ENCODE data around the gene MAGEA12. TPM values are rescaled to one million over a fixed set of nuclear protein-coding genes. Genes with fewer than 3 reads are reported as not detected.
"Not testable (repeated sequence)": the region's sequence is repeated elsewhere in the genome, so short reads cannot be mapped to it uniquely, and the experiment has no call there.

Gene MAGEA12
- total and polyA plus RNA-seq, 9 of the 15 experiments (the other 6 are each of a cell fraction or from before 2014, with no cell fraction given), result 53.4 to 101 (median 80.4) TPM

GRCh38 chrX:152709173-152709572 is 24.4 kb upstream of the MAGEA12 start, which contains the start of gene CSAG2:
Gene CSAG2, minus strand, starts transcription at chrX:152709273. Its CDS starts 161 bp downstream, at chrX:152709112.
- DNase-seq (ENCODE audit: extremely low read depth in 1 of 4, low spot score in 3 of 4); H3K27ac ChIP-seq (ENCODE audit: extremely low read depth, low read depth, low read length); H4K20me1 ChIP-seq (replicated peaks; ENCODE audit: control insufficient read depth, insufficient read depth, low read length); BruUV-seq (replicated peaks); H3K4me1 ChIP-seq (replicated peaks in 1 of 2; ENCODE audit: control insufficient read depth in 2 of 2, insufficient read depth in 2 of 2, low read length in 2 of 2); H3K4me2 ChIP-seq (ENCODE audit: insufficient read depth, low read length); H3K36me3 ChIP-seq (ENCODE audit: control insufficient read depth, insufficient read depth, low read length); CTCF ChIA-PET (ENCODE audit: low intra/inter-chr PET ratio); intact Hi-C loops (cut with micrococcal nuclease); H3K9me1 ChIP-seq (ENCODE audit: control insufficient read depth, insufficient read depth, low read length); H3K9ac ChIP-seq (ENCODE audit: insufficient read depth in 1 of 2, low read depth in 2 of 2, low read length in 2 of 2); H2AFZ ChIP-seq (ENCODE audit: low read depth, low read length); POLR2A ChIA-PET; FAIRE-seq; H3K4me3 ChIP-seq; H3K9me3 ChIP-seq (replicated peaks; ENCODE audit: control insufficient read depth, insufficient read depth, low read depth, low read length); ATAC-seq; in situ Hi-C loops (cut with MboI); H3K79me2 ChIP-seq (ENCODE audit: control insufficient read depth, insufficient read depth, low read length); H3K27me3 ChIP-seq (ENCODE audit: control insufficient read depth in 2 of 2, insufficient read depth in 2 of 2, low read length in 2 of 2): not testable (repeated sequence)
- WGBS (ENCODE audit: insufficient coverage, low coverage, missing lambda C conversion rate), result no CpG with 5 or more reads among the region's 2 CpGs

GRCh38 chrX:152713195-152713594 is 20.4 kb upstream of the MAGEA12 start:
- intact Hi-C loops (cut with micrococcal nuclease); H3K9ac ChIP-seq (ENCODE audit: insufficient read depth in 1 of 2, low read depth in 2 of 2, low read length in 2 of 2); FAIRE-seq; H3K4me3 ChIP-seq; BruUV-seq (replicated peaks); H3K4me1 ChIP-seq (replicated peaks in 1 of 2; ENCODE audit: control insufficient read depth in 2 of 2, insufficient read depth in 2 of 2, low read length in 2 of 2); H3K27ac ChIP-seq (ENCODE audit: extremely low read depth, low read depth, low read length); H3K9me1 ChIP-seq (ENCODE audit: control insufficient read depth, insufficient read depth, low read length); CTCF ChIA-PET (ENCODE audit: low intra/inter-chr PET ratio); DNase-seq (ENCODE audit: extremely low read depth in 1 of 4, low spot score in 3 of 4); in situ Hi-C loops (cut with MboI); H3K4me2 ChIP-seq (ENCODE audit: insufficient read depth, low read length); H4K20me1 ChIP-seq (replicated peaks; ENCODE audit: control insufficient read depth, insufficient read depth, low read length); H3K36me3 ChIP-seq (ENCODE audit: control insufficient read depth, insufficient read depth, low read length); POLR2A ChIA-PET; H3K27me3 ChIP-seq (ENCODE audit: control insufficient read depth in 2 of 2, insufficient read depth in 2 of 2, low read length in 2 of 2); H2AFZ ChIP-seq (ENCODE audit: low read depth, low read length); H3K79me2 ChIP-seq (ENCODE audit: control insufficient read depth, insufficient read depth, low read length); H3K9me3 ChIP-seq (replicated peaks; ENCODE audit: control insufficient read depth, insufficient read depth, low read depth, low read length): not testable (repeated sequence)
- ATAC-seq, result peak; percentile 41; the same call in 2 of the 3 replicates
- no CpG with 5 or more reads among the region's 5 CpGs for WGBS (ENCODE audit: insufficient coverage, low coverage, missing lambda C conversion rate)

- H3K9me1 ChIP-seq (ENCODE audit: control insufficient read depth, insufficient read depth, low read length); H3K36me3 ChIP-seq (ENCODE audit: control insufficient read depth, insufficient read depth, low read length); H3K4me1 ChIP-seq (replicated peaks in 1 of 2; ENCODE audit: control insufficient read depth in 2 of 2, insufficient read depth in 2 of 2, low read length in 2 of 2); H3K9me3 ChIP-seq (replicated peaks; ENCODE audit: control insufficient read depth, insufficient read depth, low read depth, low read length); H3K9ac ChIP-seq (ENCODE audit: insufficient read depth in 1 of 2, low read depth in 2 of 2, low read length in 2 of 2); H3K27me3 ChIP-seq (ENCODE audit: control insufficient read depth in 2 of 2, insufficient read depth in 2 of 2, low read length in 2 of 2); H3K4me3 ChIP-seq; POLR2A ChIA-PET; in situ Hi-C loops (cut with MboI); H2AFZ ChIP-seq (ENCODE audit: low read depth, low read length); H3K4me2 ChIP-seq (ENCODE audit: insufficient read depth, low read length); H3K79me2 ChIP-seq (ENCODE audit: control insufficient read depth, insufficient read depth, low read length); intact Hi-C loops (cut with micrococcal nuclease); DNase-seq (ENCODE audit: extremely low read depth in 1 of 4, low spot score in 3 of 4); H3K27ac ChIP-seq (ENCODE audit: extremely low read depth, low read depth, low read length); H4K20me1 ChIP-seq (replicated peaks; ENCODE audit: control insufficient read depth, insufficient read depth, low read length); CTCF ChIA-PET (ENCODE audit: low intra/inter-chr PET ratio): not testable (repeated sequence)
- FAIRE-seq (peak; percentile 81), ATAC-seq (peak; percentile 90)
- BruUV-seq (replicated peaks), result TSS peak; percentile 80
- no CpG with 5 or more reads among the region's 35 CpGs for WGBS (ENCODE audit: insufficient coverage, low coverage, missing lambda C conversion rate)
These were observed 19.5 kb upstream of the MAGEA12 start, which contains the start of gene MAGEA2B for GRCh38 chrX:152713815-152714787. Gene MAGEA2B, plus strand, starts transcription at chrX:152714628. Its CDS starts 2,479 bp downstream, at chrX:152717107.
